Omental fat pad (tissue), 4 donors: ENCODE measurements around the gene WDR19. TPM values are rescaled to one million over a fixed set of nuclear protein-coding genes. Genes with fewer than 3 reads are reported as not detected.

ENCODE experiments used
- ATAC-seq: fragments of 150-250 bp; one replicate; pipeline ENCODE4 v1.9.1; 2016; ENCODE audit warnings: mild to moderate bottlenecking, moderate library complexity; ENCODE audit not compliant: low FRiP score
- DNase-seq: peaks from one replicate; pipeline ENCODE4 v3.0.0-alpha.2; 2019; ENCODE audit warnings: low spot score
- CTCF ChIP-seq, 3 donors: fragments of 450-650 bp; IDR thresholded peaks; one replicate each; pipeline ENCODE4 v1.5.1; 2016 to 2017; ENCODE audit warnings: antibody characterized with exemption in 3 of 3, mild to moderate bottlenecking in 3 of 3, moderate library complexity in 2 of 3
- total RNA-seq, 4 donors: library from RNA; depleted of rRNA; stranded (reverse); fragments of >200 nt; gene quantifications; one replicate each; pipeline ENCODE4 v1.1.0, GENCODE V29; 2016

Gene WDR19
- total RNA-seq, 4 donors from 2014 or later = 33.7 to 45.1 (median 44.2) TPM

GRCh38 chr4:39231660-39232059 lies 49.3 kb downstream of the WDR19 start:
- no peak for TF ChIP-seq CTCF (IDR thresholded peaks at IDR 0.05)
- DNase-seq (no peak), ATAC-seq (no peak)

GRCh38 chr4:39232100-39232499 lies 49.8 kb downstream of the WDR19 start:
- TF ChIP-seq CTCF (IDR thresholded peaks at IDR 0.05) = no peak
- no peak for DNase-seq
- ATAC-seq = no peak

GRCh38 chr4:39233114-39233513 lies 50.8 kb downstream of the WDR19 start:
- no peak for ATAC-seq
- TF ChIP-seq CTCF (IDR thresholded peaks at IDR 0.05) = no peak
- no peak for DNase-seq

- DNase-seq (no peak), ATAC-seq (no peak)
- no peak for TF ChIP-seq CTCF (IDR thresholded peaks at IDR 0.05)
These were observed 51.5 kb downstream of the WDR19 start for GRCh38 chr4:39233783-39234182.

GRCh38 chr4:39235021-39235420 lies 52.7 kb downstream of the WDR19 start:
- TF ChIP-seq CTCF (IDR thresholded peaks at IDR 0.05) = no peak
- DNase-seq (no peak), ATAC-seq (no peak)

- DNase-seq (no peak), ATAC-seq (no peak)
- no peak for TF ChIP-seq CTCF (IDR thresholded peaks at IDR 0.05)
These were observed 53.4 kb downstream of the WDR19 start for GRCh38 chr4:39235696-39236095.

- ATAC-seq (no peak), DNase-seq (no peak)
- no peak for TF ChIP-seq CTCF (IDR thresholded peaks at IDR 0.05)
These were observed 54.9 kb downstream of the WDR19 start for GRCh38 chr4:39237179-39237578.
